DOHH2 (cell line): ENCODE data around the gene STRAP.

ENCODE experiments used
- H3F3A ChIP-seq: fragments of 200-600 bp; sonication (generic), shearing (Covaris generic); 2 replicates; pipeline ENCODE4 v1.6.0; 2016; ENCODE audit warnings: antibody characterized with exemption, mild to moderate bottlenecking; ENCODE audit not compliant: control insufficient read depth, insufficient read depth
- H3K27ac ChIP-seq: fragments of 200-600 bp; sonication (generic); 2 replicates; pipeline ENCODE4 v1.5.1; 2014; ENCODE audit warnings: low read depth, mild to moderate bottlenecking, low read length, moderate library complexity
- H3K27me3 ChIP-seq: fragments of 200-600 bp; sonication (generic); 2 replicates; pipeline ENCODE4 v1.6.1; 2014; ENCODE audit warnings: mild to moderate bottlenecking, low read length, mixed read lengths; ENCODE audit not compliant: control insufficient read depth
- H3K36me3 ChIP-seq: fragments of 200-600 bp; sonication (generic); 2 replicates; pipeline ENCODE4 v1.6.1; 2014; ENCODE audit warnings: mild to moderate bottlenecking, low read length, moderate library complexity, mixed read lengths; ENCODE audit not compliant: control insufficient read depth
- H3K4me1 ChIP-seq: fragments of 200-600 bp; sonication (generic); 2 replicates; pipeline ENCODE4 v1.6.1; 2014; ENCODE audit warnings: mild to moderate bottlenecking, low read length, mixed read lengths; ENCODE audit not compliant: control insufficient read depth
- H3K4me2 ChIP-seq: fragments of 200-600 bp; sonication (generic); 2 replicates; pipeline ENCODE4 v1.6.0; 2014; ENCODE audit warnings: mild to moderate bottlenecking, low read length, moderate library complexity
- H3K4me3 ChIP-seq: fragments of 200-600 bp; sonication (generic); 2 replicates; pipeline ENCODE4 v1.5.1; 2014; ENCODE audit warnings: mild to moderate bottlenecking, low read length, mixed read lengths
- H3K79me2 ChIP-seq: fragments of 200-600 bp; sonication (generic); 2 replicates; pipeline ENCODE4 v1.6.1; 2014; ENCODE audit warnings: mild to moderate bottlenecking, low read length, mixed read lengths; ENCODE audit not compliant: control insufficient read depth
- H3K9me2 ChIP-seq: fragments of 200-600 bp; sonication (generic); replicated peaks from 2 replicates; pipeline ENCODE4 v1.6.1; 2014; ENCODE audit warnings: mild to moderate bottlenecking, low read length, mixed read lengths; ENCODE audit not compliant: control insufficient read depth
- H3K9me3 ChIP-seq: fragments of 200-600 bp; sonication (generic); 2 replicates; pipeline ENCODE4 v1.6.1; 2014; ENCODE audit warnings: antibody characterized with exemption, low read length, mixed read lengths; ENCODE audit not compliant: control insufficient read depth, insufficient read depth
- H4K20me1 ChIP-seq: fragments of 200-600 bp; sonication (generic); 2 replicates; pipeline ENCODE4 v1.6.0; 2014; ENCODE audit warnings: low read depth, mild to moderate bottlenecking, antibody characterized with exemption, low read length, moderate library complexity; ENCODE audit not compliant: control insufficient read depth, insufficient read depth
- EZH2phosphoT487 ChIP-seq: fragments of 200-600 bp; sonication (generic); IDR thresholded peaks from 2 replicates; pipeline ENCODE4 v1.6.1; 2017; ENCODE audit warnings: borderline replicate concordance, mild to moderate bottlenecking, antibody characterized with exemption, low read length, moderate library complexity, mixed read lengths
- TF ChIP-seq, protein P1 (sequence below): fragments of 200-600 bp; sonication (generic); IDR thresholded peaks from one replicate; pipeline ENCODE4 v1.5.1; 2014; ENCODE audit warnings: antibody characterized with exemption, mild to moderate bottlenecking, low read depth, low read length; ENCODE audit not compliant: poor library complexity, severe bottlenecking

Gene STRAP

GRCh38 chr12:15897433-15897832 is 15.2 kb downstream of the STRAP start:
- no peak for TF ChIP-seq EZH2phosphoT487
- TF ChIP-seq, protein P1, sequence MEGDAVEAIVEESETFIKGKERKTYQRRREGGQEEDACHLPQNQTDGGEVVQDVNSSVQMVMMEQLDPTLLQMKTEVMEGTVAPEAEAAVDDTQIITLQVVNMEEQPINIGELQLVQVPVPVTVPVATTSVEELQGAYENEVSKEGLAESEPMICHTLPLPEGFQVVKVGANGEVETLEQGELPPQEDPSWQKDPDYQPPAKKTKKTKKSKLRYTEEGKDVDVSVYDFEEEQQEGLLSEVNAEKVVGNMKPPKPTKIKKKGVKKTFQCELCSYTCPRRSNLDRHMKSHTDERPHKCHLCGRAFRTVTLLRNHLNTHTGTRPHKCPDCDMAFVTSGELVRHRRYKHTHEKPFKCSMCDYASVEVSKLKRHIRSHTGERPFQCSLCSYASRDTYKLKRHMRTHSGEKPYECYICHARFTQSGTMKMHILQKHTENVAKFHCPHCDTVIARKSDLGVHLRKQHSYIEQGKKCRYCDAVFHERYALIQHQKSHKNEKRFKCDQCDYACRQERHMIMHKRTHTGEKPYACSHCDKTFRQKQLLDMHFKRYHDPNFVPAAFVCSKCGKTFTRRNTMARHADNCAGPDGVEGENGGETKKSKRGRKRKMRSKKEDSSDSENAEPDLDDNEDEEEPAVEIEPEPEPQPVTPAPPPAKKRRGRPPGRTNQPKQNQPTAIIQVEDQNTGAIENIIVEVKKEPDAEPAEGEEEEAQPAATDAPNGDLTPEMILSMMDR: no peak
- Histone ChIP-seq H3F3A (peaks cover 31% of the 10 kb centered on the region), H3K4me1 (no peaks in the 10 kb centered on the region), H3K27me3 (no peaks in the 10 kb centered on the region), H3K27ac (no peak overlapping the region), H4K20me1 (peaks cover 3% of the 10 kb centered on the region; the same call in 1 of the 2 replicates), H3K4me2 (no peak overlapping the region), H3K4me3 (no peak overlapping the region), H3K79me2 (peaks cover 6% of the 10 kb centered on the region; the same call in 1 of the 2 replicates), H3K36me3 (peaks cover 85% of the 10 kb centered on the region), H3K9me2 (no peaks in the 10 kb centered on the region), H3K9me3 (no peaks in the 10 kb centered on the region)

GRCh38 chr12:15899282-15899870 is 17.2 kb downstream of the STRAP start:
- no peak for TF ChIP-seq EZH2phosphoT487
- TF ChIP-seq, protein P1: peak; percentile 78
- Histone ChIP-seq H3K36me3 (peaks cover 90% of the 10 kb centered on the region), H3K9me2 (no peaks in the 10 kb centered on the region), H3K79me2 (no peaks in the 10 kb centered on the region), H4K20me1 (peaks cover 3% of the 10 kb centered on the region; the same call in 1 of the 2 replicates), H3K4me3 (no peak overlapping the region), H3F3A (peaks cover 28% of the 10 kb centered on the region), H3K27ac (no peak overlapping the region), H3K27me3 (no peaks in the 10 kb centered on the region), H3K9me3 (no peaks in the 10 kb centered on the region), H3K4me1 (no peaks in the 10 kb centered on the region), H3K4me2 (no peak overlapping the region)

DNA sequence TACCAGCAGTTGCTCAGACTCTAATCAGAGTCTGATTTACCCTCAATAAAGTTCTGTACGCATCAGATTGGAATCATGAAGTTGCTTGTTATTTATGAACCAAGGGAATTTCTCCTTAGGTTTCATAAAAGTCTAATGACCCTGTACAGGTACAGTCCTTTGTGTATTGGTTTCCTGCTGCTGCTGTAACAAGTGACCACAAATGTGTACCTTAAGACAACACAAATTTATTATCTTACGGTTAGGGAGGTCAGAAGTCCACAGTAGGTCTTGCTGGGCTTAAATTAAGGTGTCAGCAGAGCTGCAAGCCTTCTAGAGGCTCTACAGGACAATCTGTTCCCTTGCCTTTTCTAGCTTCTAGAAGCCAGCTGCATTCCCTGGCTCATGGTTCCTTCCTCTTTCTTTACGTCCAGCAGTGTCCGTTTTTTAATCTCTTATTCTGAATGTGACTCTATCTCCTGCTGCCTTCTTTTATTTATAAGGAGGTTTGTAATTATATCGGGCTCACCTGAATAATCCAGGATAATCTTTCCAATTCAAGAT is 22.3 kb downstream of the STRAP start:
- no peak overlapping the region for H3K27ac ChIP-seq
- no peak overlapping the region for H3K4me2 ChIP-seq
- H3K4me3 ChIP-seq: no peak overlapping the region
- peaks cover 74% of the 10 kb centered on the region for H3K36me3 ChIP-seq
- H3K4me1 ChIP-seq: no peaks in the 10 kb centered on the region
- no peaks in the 10 kb centered on the region for H4K20me1 ChIP-seq
- H3K9me2 ChIP-seq: no peaks in the 10 kb centered on the region
- H3K27me3 ChIP-seq: no peaks in the 10 kb centered on the region
- no peaks in the 10 kb centered on the region for H3K9me3 ChIP-seq
- no peaks in the 10 kb centered on the region for H3K79me2 ChIP-seq
- peaks cover 17% of the 10 kb centered on the region for H3F3A ChIP-seq
- TF ChIP-seq, protein P1: no peak
